GM12872 (cell line): ENCODE data around the gene OGG1.

Source experiments
- CTCF ChIP-seq: IDR thresholded peaks from 3 replicates; pipeline ENCODE4 v1.5.1; 2011; ENCODE audit warnings: low read depth, mild to moderate bottlenecking, low read length, moderate library complexity; ENCODE audit not compliant: insufficient read depth

Gene OGG1

GRCh38 chr3:9739181-9739580 is 10.6 kb upstream of the OGG1 start:
- no peak for TF ChIP-seq CTCF

GRCh38 chr3:9742560-9742959 is 7.2 kb upstream of the OGG1 start:
- TF ChIP-seq CTCF: no peak

GRCh38 chr3:9743548-9743947 is 6.2 kb upstream of the OGG1 start:
- TF ChIP-seq CTCF: no peak

- no peak for TF ChIP-seq CTCF
Measured at GRCh38 chr3:9744162-9744561, 5.6 kb upstream of the OGG1 start.

- no peak for TF ChIP-seq CTCF
Measured at GRCh38 chr3:9745521-9745920, 4.2 kb upstream of the OGG1 start.

GRCh38 chr3:9746330-9746729 is 3.4 kb upstream of the OGG1 start:
- no peak for TF ChIP-seq CTCF

- no peak for TF ChIP-seq CTCF
Measured at GRCh38 chr3:9747267-9747666, 2.5 kb upstream of the OGG1 start.

GRCh38 chr3:9748031-9748430 is 1.7 kb upstream of the OGG1 start:
- no peak for TF ChIP-seq CTCF
